PFSK-1 (cell line): Measurements from ENCODE around the gene FKBP8.
A peak's percentile ranks its signal among the peaks of the same experiment; 100 is the strongest.

ENCODE experiments used
- FOXP2 ChIP-seq: optimal IDR thresholded peaks from 2 replicates; pipeline ENCODE3; 2011; ENCODE audit warnings: borderline replicate concordance, control low read depth, inconsistent platforms; ENCODE audit not compliant: insufficient read depth; ENCODE audit errors: extremely low read length, extremely low read depth
- POLR2AphosphoS5 ChIP-seq: IDR thresholded peaks from 2 replicates; pipeline ENCODE4 v1.6.1; 2012; ENCODE audit warnings: low read depth, mild to moderate bottlenecking, control low read depth, low read length, moderate library complexity
- SIN3A ChIP-seq: IDR thresholded peaks from 2 replicates; pipeline ENCODE4 v1.6.1; 2012; ENCODE audit warnings: mild to moderate bottlenecking, low read length, moderate library complexity, borderline replicate concordance; ENCODE audit not compliant: insufficient read depth
- TAF1 ChIP-seq: IDR thresholded peaks from 2 replicates; pipeline ENCODE4 v1.6.1; 2012; ENCODE audit warnings: low read length, control low read depth, borderline replicate concordance; ENCODE audit not compliant: insufficient read depth
- TF ChIP-seq, protein P1 (sequence below), 2 experiments: IDR thresholded peaks; 2 replicates each; pipeline versions ENCODE4 v1.6.1 to v1.8.0; 2011 to 2012; ENCODE audit warnings: low read depth in 2 of 2, low read length in 2 of 2, control low read depth in 1 of 2, inconsistent platforms in 1 of 2, mild to moderate bottlenecking in 1 of 2, moderate library complexity in 1 of 2; ENCODE audit not compliant: insufficient read depth in 1 of 2

FKBP8 gene

DNA sequence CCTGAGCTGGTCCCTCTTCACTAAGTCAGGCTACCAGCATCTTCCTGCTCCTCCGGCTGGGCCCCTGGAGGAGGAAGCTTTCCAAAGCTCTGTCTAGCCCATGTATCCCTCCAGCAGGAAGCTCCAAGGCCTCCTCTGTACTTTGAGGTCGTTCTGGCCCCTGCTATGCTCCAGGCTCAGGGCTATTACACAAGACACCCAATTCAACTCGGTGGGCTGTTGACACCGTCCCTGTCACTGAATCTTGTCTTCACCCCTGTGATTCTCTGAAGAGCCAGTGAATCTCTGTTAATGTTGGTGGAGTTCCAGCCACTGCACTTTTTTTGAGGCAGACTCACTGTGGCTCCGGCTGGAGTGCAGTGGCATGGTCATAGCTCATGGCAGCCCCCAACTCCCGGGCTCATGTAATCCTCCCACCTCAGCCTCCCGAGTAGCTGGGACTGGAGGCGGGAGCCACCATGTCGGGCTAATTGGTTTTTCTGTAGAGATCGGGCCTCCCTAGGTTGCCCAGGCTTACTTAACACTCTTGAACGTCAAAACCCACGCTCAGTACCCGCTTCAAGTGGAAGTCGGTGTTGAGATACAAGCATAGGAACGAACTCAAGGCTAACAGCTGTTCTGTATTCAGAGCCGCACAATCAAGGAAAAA lies 44.7 kb upstream of the FKBP8 start:
- TF ChIP-seq POLR2AphosphoS5 (no peak), FOXP2 (no peak), SIN3A (no peak), TAF1 (no peak)
- TF ChIP-seq, protein P1, sequence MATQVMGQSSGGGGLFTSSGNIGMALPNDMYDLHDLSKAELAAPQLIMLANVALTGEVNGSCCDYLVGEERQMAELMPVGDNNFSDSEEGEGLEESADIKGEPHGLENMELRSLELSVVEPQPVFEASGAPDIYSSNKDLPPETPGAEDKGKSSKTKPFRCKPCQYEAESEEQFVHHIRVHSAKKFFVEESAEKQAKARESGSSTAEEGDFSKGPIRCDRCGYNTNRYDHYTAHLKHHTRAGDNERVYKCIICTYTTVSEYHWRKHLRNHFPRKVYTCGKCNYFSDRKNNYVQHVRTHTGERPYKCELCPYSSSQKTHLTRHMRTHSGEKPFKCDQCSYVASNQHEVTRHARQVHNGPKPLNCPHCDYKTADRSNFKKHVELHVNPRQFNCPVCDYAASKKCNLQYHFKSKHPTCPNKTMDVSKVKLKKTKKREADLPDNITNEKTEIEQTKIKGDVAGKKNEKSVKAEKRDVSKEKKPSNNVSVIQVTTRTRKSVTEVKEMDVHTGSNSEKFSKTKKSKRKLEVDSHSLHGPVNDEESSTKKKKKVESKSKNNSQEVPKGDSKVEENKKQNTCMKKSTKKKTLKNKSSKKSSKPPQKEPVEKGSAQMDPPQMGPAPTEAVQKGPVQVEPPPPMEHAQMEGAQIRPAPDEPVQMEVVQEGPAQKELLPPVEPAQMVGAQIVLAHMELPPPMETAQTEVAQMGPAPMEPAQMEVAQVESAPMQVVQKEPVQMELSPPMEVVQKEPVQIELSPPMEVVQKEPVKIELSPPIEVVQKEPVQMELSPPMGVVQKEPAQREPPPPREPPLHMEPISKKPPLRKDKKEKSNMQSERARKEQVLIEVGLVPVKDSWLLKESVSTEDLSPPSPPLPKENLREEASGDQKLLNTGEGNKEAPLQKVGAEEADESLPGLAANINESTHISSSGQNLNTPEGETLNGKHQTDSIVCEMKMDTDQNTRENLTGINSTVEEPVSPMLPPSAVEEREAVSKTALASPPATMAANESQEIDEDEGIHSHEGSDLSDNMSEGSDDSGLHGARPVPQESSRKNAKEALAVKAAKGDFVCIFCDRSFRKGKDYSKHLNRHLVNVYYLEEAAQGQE (IDR thresholded peaks at IDR 0.05; ENCODE audit: insufficient read depth in 1 of 2, low read depth in 2 of 2, low read length in 2 of 2), result no peak

DNA sequence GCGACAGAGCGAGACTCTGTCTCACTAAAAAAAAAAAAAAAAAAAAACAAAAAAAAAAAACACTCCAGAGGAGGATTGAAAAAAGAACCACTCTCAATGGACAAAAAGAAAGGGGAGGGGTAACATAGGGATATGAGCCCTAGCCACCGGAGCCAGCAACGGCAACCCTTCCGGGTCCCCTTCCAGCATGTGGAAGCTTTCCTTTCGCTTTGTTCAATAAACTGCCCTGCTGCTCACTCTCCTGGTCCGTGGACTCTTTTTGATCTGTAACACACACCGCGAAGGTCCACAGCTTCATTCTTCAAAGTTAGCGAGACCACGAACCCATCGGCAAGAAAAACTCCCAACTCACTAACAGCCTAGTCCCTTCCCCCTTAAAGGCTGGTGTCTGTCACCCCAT lies 44.2 kb upstream of the FKBP8 start:
- TF ChIP-seq SIN3A (no peak), FOXP2 (no peak)

DNA sequence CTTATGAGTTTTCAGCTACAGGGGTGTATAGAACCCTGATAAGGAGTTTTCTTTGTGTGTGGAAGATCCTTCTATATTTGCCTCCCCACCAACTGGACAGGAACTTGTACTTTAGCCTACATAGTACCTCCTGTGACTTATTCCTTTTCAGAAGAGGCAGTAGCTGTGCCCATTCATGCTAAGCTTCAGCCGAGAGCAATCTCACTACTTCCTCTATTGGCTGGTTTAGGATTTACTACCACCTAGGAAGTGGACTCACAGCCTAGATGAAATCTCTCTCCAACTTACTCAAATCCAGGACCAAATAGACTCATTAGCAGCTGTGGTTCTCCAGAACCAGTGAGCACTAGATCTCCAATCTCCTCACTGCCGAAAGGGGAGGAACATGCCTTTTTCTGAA lies 42.9 kb upstream of the FKBP8 start:
- TF ChIP-seq FOXP2 (no peak), POLR2AphosphoS5 (no peak), TAF1 (no peak), SIN3A (no peak)
- TF ChIP-seq, protein P1 (IDR thresholded peaks at IDR 0.05; ENCODE audit: insufficient read depth in 1 of 2, low read depth in 2 of 2, low read length in 2 of 2), result no peak

DNA sequence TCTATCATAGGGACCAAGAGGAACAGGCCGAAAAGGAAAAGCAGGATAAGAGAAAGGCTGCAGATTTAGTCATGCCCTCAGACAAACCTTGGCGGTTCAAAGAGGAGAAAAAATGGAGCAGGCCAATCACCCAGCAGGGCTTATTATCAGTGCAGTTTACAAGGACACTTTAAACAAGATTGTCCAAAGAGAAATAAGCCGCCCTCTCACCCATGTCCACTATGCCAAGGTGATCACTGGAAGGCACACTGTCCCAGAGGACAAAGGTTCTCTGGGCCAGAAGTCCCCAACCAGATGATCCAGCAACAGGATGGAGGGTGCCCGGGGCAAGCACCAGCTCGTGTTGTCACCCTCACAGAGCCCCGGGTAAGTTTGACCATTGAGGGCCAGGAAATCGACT lies 36.9 kb upstream of the FKBP8 start:
- no peak for TF ChIP-seq FOXP2
- TF ChIP-seq, protein P1 (IDR thresholded peaks at IDR 0.05; ENCODE audit: insufficient read depth in 1 of 2, low read depth in 2 of 2, low read length in 2 of 2), result no peak
- TF ChIP-seq POLR2AphosphoS5, result no peak
- no peak for TF ChIP-seq TAF1
- TF ChIP-seq SIN3A, result no peak

DNA sequence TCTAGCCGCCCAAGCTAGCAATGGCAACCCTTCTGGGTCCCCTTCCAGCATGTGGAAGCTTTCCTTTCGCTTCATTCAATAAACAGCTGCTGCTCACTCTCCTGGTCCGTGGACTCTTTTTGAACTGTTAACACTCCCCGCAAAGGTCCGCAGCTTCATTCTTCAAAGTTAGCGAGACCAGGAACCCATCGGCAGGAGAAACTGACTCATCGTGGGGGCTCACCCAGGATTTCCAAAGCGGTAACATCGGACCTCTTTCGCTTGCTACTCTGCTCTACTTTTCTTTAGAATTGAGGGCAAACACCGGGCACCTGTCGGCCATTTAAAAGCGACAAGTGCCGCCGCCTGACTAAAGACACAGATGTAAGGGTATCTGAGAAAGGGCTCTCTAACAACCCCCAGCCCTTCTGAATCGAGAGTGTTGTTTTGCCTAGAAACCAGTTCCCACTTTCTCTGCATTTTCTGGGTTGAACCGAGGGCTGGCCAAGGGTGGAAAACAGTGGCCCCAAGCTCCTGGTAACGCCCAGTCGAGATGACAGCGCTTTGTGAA lies 34.1 kb upstream of the FKBP8 start:
- TF ChIP-seq TAF1 (no peak), POLR2AphosphoS5 (peak; percentile 56; the same call in 1 of the 2 replicates)

DNA sequence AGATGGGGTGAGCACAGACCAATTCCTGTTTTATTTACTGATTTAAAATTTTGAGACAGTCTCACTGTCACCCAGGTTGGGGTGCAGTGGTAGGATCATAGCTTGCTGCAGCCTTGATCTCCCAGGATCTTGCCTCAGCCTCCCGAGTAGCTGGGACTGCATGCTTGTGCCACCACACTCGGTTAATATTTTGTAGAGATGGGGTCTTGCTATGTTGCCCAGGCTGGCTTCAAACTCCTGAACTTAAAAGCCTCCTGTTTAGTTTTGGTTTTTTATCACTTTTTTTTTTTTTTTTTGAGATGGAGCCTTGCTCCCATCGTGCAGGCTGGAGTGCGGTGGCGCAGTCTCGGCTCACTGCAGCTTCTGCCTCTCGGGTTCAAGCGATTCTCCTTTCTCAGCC lies 33.0 kb upstream of the FKBP8 start:
- TF ChIP-seq POLR2AphosphoS5 (no peak), SIN3A (no peak), FOXP2 (no peak), TAF1 (no peak)
- TF ChIP-seq, protein P1 (IDR thresholded peaks at IDR 0.05; ENCODE audit: insufficient read depth in 1 of 2, low read depth in 2 of 2, low read length in 2 of 2), result no peak
